IPS-NIHi7 (cell line): ENCODE results near the gene BOLA3.
"Not testable (repeated sequence)": the region's sequence is repeated elsewhere in the genome, so short reads cannot be mapped to it uniquely, and the experiment has no call there.

Source experiments
- DNase-seq: peaks from one replicate; pipeline ENCODE4 v3.0.0; 2012; ENCODE audit warnings: mixed read lengths; ENCODE audit errors: extremely low spot score

Gene BOLA3

GRCh38 chr2:74149247-74149525 is 1.5 kb upstream of the BOLA3 start:
- no peak for DNase-seq

- no peak for DNase-seq
Observed at GRCh38 chr2:74148457-74149246, 940 bp upstream of the BOLA3 start.

- DNase-seq, result peak; percentile 33
Observed at GRCh38 chr2:74146929-74147726, 584 bp downstream of the BOLA3 start.

GRCh38 chr2:74142340-74142739 is 5.4 kb downstream of the BOLA3 start:
- peak; percentile 51 for DNase-seq

- peak; percentile 78 for DNase-seq
Observed at GRCh38 chr2:74138600-74139323, 8.9 kb downstream of the BOLA3 start.

GRCh38 chr2:74137651-74138599 is 9.8 kb downstream of the BOLA3 start:
- DNase-seq, result no peak

- no peak for DNase-seq
Observed at GRCh38 chr2:74131901-74132300, 15.8 kb downstream of the BOLA3 start.

GRCh38 chr2:74130211-74130995 is 17.3 kb downstream of the BOLA3 start:
- DNase-seq, result no peak

GRCh38 chr2:74128206-74128605 is 19.5 kb downstream of the BOLA3 start:
- no peak for DNase-seq

- DNase-seq, result not testable (repeated sequence)
Observed at GRCh38 chr2:74123955-74124354, 23.8 kb downstream of the BOLA3 start.

GRCh38 chr2:74121846-74122245 is 25.9 kb downstream of the BOLA3 start:
- not testable (repeated sequence) for DNase-seq

GRCh38 chr2:74119912-74120825 is 27.5 kb downstream of the BOLA3 start:
- DNase-seq, result peak; percentile 83

- no peak for DNase-seq
Observed at GRCh38 chr2:74119339-74119738, 28.4 kb downstream of the BOLA3 start.

GRCh38 chr2:74111380-74111779 is 36.3 kb downstream of the BOLA3 start:
- DNase-seq, result no peak

- no peak for DNase-seq
Observed at GRCh38 chr2:74110537-74110936, 37.2 kb downstream of the BOLA3 start.

- DNase-seq, result no peak
Observed at GRCh38 chr2:74109551-74109950, 38.2 kb downstream of the BOLA3 start.

- peak; percentile 66 for DNase-seq
Observed at GRCh38 chr2:74107071-74107470, 40.6 kb downstream of the BOLA3 start.

- no peak for DNase-seq
Observed at GRCh38 chr2:74105413-74105812, 42.3 kb downstream of the BOLA3 start.

GRCh38 chr2:74104839-74105238 is 42.9 kb downstream of the BOLA3 start:
- no peak for DNase-seq

- no peak for DNase-seq
Observed at GRCh38 chr2:74103763-74104162, 43.9 kb downstream of the BOLA3 start.
